Osteoblast (primary cell): ENCODE results near the gene FMOD. TPM values are rescaled to one million over a fixed set of nuclear protein-coding genes. Genes with fewer than 3 reads are reported as not detected.

ENCODE experiments used
- DNase-seq: peaks from one replicate; pipeline ENCODE4 v3.0.0; 2011; ENCODE audit warnings: low spot score, mixed read lengths; ENCODE audit not compliant: insufficient read length; ENCODE audit errors: missing footprints
- H2AFZ ChIP-seq: 2 replicates; pipeline ENCODE4 v1.6.0; 2011; ENCODE audit warnings: mild to moderate bottlenecking, low read length
- H3K27ac ChIP-seq: 2 replicates; pipeline ENCODE4 v1.5.1; 2011; ENCODE audit warnings: mild to moderate bottlenecking, low read depth, low read length, moderate library complexity
- H3K27me3 ChIP-seq: 2 replicates; pipeline ENCODE4 v1.6.0; 2012; ENCODE audit warnings: mild to moderate bottlenecking, control low read depth, inconsistent platforms, low read length, moderate library complexity; ENCODE audit not compliant: insufficient read depth
- H3K36me3 ChIP-seq: 2 replicates; pipeline ENCODE4 v1.5.1; 2011; ENCODE audit warnings: mild to moderate bottlenecking, low read length, control low read depth, moderate library complexity; ENCODE audit not compliant: insufficient read depth
- H3K4me1 ChIP-seq: 2 replicates; pipeline ENCODE4 v1.5.1; 2011; ENCODE audit warnings: mild to moderate bottlenecking, low read length, control low read depth, moderate library complexity; ENCODE audit not compliant: insufficient read depth
- H3K4me2 ChIP-seq: 2 replicates; pipeline ENCODE4 v1.6.0; 2011; ENCODE audit warnings: mild to moderate bottlenecking, low read length; ENCODE audit not compliant: insufficient read depth
- H3K4me3 ChIP-seq: fragments of 200-600 bp; sonication (generic); 3 replicates; pipeline ENCODE4 v1.5.1; 2012; ENCODE audit warnings: mild to moderate bottlenecking, low read length, inconsistent platforms; ENCODE audit not compliant: insufficient read depth
- H3K79me2 ChIP-seq: 2 replicates; pipeline ENCODE4 v1.6.0; 2012; ENCODE audit warnings: mild to moderate bottlenecking, low read length, control low read depth, inconsistent platforms; ENCODE audit not compliant: insufficient read depth
- H3K9me3 ChIP-seq: 2 replicates; pipeline ENCODE4 v1.5.1; 2011; ENCODE audit warnings: low read depth, low read length, control low read depth
- H4K20me1 ChIP-seq: 2 replicates; pipeline ENCODE4 v1.6.0; 2012; ENCODE audit warnings: mild to moderate bottlenecking, low read length, control low read depth; ENCODE audit not compliant: insufficient read depth
- CTCF ChIP-seq: IDR thresholded peaks from 2 replicates; pipeline ENCODE4 v1.5.1; 2011; ENCODE audit warnings: mild to moderate bottlenecking, low read depth, low read length, moderate library complexity; ENCODE audit errors: extremely low read depth
- total RNA-seq: library from RNA; depleted of rRNA; stranded (reverse); fragments of >200 nt; gene quantifications from 2 replicates; pipeline ENCODE4 v1.2.3, GENCODE V29; 2012

The FMOD gene
- total RNA-seq, 1 donor = 2.9 TPM

GRCh38 chr1:203361945-203362719 is 11.2 kb upstream of the FMOD start:
- Histone ChIP-seq H3K79me2 (no peaks in the 10 kb centered on the region), H4K20me1 (no peaks in the 10 kb centered on the region), H3K36me3 (no peaks in the 10 kb centered on the region), H3K27ac (no peak overlapping the region), H3K9me3 (no peaks in the 10 kb centered on the region), H3K4me1 (no peaks in the 10 kb centered on the region), H2AFZ (no peak overlapping the region), H3K4me3 (no peak overlapping the region), H3K4me2 (no peak overlapping the region), H3K27me3 (peaks cover 51% of the 10 kb centered on the region)
- TF ChIP-seq CTCF = no peak
- peak; percentile 89 for DNase-seq

GRCh38 chr1:203360547-203361185 is 9.7 kb upstream of the FMOD start:
- H3K9me3 ChIP-seq = no peaks in the 10 kb centered on the region
- H3K27ac ChIP-seq = no peak overlapping the region
- TF ChIP-seq CTCF = no peak
- no peaks in the 10 kb centered on the region for H4K20me1 ChIP-seq
- H3K79me2 ChIP-seq = no peaks in the 10 kb centered on the region
- H2AFZ ChIP-seq = no peak overlapping the region
- H3K4me1 ChIP-seq = no peaks in the 10 kb centered on the region
- peaks cover 58% of the 10 kb centered on the region for H3K27me3 ChIP-seq
- no peak overlapping the region for H3K4me3 ChIP-seq
- DNase-seq = no peak
- H3K4me2 ChIP-seq = no peak overlapping the region
- H3K36me3 ChIP-seq = no peaks in the 10 kb centered on the region

GRCh38 chr1:203359010-203359571 is 8.2 kb upstream of the FMOD start:
- no peak overlapping the region for H3K4me3 ChIP-seq
- no peak for DNase-seq
- no peak overlapping the region for H3K4me2 ChIP-seq
- no peaks in the 10 kb centered on the region for H3K36me3 ChIP-seq
- H2AFZ ChIP-seq = no peak overlapping the region
- no peaks in the 10 kb centered on the region for H3K4me1 ChIP-seq
- no peaks in the 10 kb centered on the region for H3K9me3 ChIP-seq
- no peak overlapping the region for H3K27ac ChIP-seq
- peaks cover 51% of the 10 kb centered on the region for H3K27me3 ChIP-seq
- TF ChIP-seq CTCF = no peak
- no peaks in the 10 kb centered on the region for H3K79me2 ChIP-seq
- no peaks in the 10 kb centered on the region for H4K20me1 ChIP-seq

- no peak overlapping the region for H3K4me2 ChIP-seq
- peaks cover 41% of the 10 kb centered on the region for H3K27me3 ChIP-seq
- H2AFZ ChIP-seq = no peak overlapping the region
- no peak overlapping the region for H3K27ac ChIP-seq
- H3K4me3 ChIP-seq = no peak overlapping the region
- no peaks in the 10 kb centered on the region for H4K20me1 ChIP-seq
- no peaks in the 10 kb centered on the region for H3K9me3 ChIP-seq
- no peaks in the 10 kb centered on the region for H3K4me1 ChIP-seq
- H3K36me3 ChIP-seq = no peaks in the 10 kb centered on the region
- no peak for TF ChIP-seq CTCF
- DNase-seq = no peak
- H3K79me2 ChIP-seq = no peaks in the 10 kb centered on the region
These were observed 3.3 kb upstream of the FMOD start for GRCh38 chr1:203354246-203354645.
